GM21390 (cell line): ENCODE measurements around the gene BGLAP.
"Not testable (repeated sequence)": the region's sequence is repeated elsewhere in the genome, so short reads cannot be mapped to it uniquely, and the experiment has no call there.

Experiments used
- ATAC-seq: cut with Tn5 transposase; IDR thresholded peaks from one replicate; pipeline ENCODE4 v1.9.1; 2021; ENCODE audit not compliant: unreplicated experiment

Gene BGLAP

GRCh38 chr1:156241926-156242325 lies at the start of gene BGLAP:
Gene BGLAP (plus strand): TSS chr1:156242184. CDS start chr1:156242232, 48 bp downstream.
- no peak for ATAC-seq

GRCh38 chr1:156193208-156193487 lies 48.8 kb upstream of the BGLAP start:
- no peak for ATAC-seq

- ATAC-seq: peak; percentile 90
Measured at GRCh38 chr1:156193488-156194299, 48.3 kb upstream of the BGLAP start, which contains the start of gene SLC25A44. Gene SLC25A44 (plus strand): TSS chr1:156194104. CDS start chr1:156199848, 5,744 bp downstream.

GRCh38 chr1:156194300-156194652 lies 47.7 kb upstream of the BGLAP start:
- ATAC-seq: no peak

GRCh38 chr1:156195853-156196252 lies 46.1 kb upstream of the BGLAP start:
- ATAC-seq: no peak

GRCh38 chr1:156196445-156196844 lies 45.5 kb upstream of the BGLAP start:
- ATAC-seq: no peak

- no peak for ATAC-seq
Measured at GRCh38 chr1:156198831-156199349, 43.1 kb upstream of the BGLAP start.

GRCh38 chr1:156200044-156200443 lies 41.9 kb upstream of the BGLAP start:
- ATAC-seq: no peak

GRCh38 chr1:156203331-156203730 lies 38.7 kb upstream of the BGLAP start:
- no peak for ATAC-seq

GRCh38 chr1:156204686-156205085 lies 37.3 kb upstream of the BGLAP start:
- ATAC-seq: no peak

GRCh38 chr1:156211243-156211642 lies 30.7 kb upstream of the BGLAP start:
- ATAC-seq: no peak

- no peak for ATAC-seq
Measured at GRCh38 chr1:156212130-156212529, 29.9 kb upstream of the BGLAP start.

GRCh38 chr1:156212833-156213643 lies 28.9 kb upstream of the BGLAP start, which contains the start of gene PMF1:
Gene PMF1 (plus strand): TSS chr1:156213007. CDS start chr1:156213016, 9 bp downstream.
- peak; percentile 85 for ATAC-seq

GRCh38 chr1:156213644-156213966 lies 28.4 kb upstream of the BGLAP start:
- no peak for ATAC-seq

GRCh38 chr1:156214024-156214748 lies 27.8 kb upstream of the BGLAP start:
- ATAC-seq: no peak

- ATAC-seq: not testable (repeated sequence)
Measured at GRCh38 chr1:156216361-156217086, 25.5 kb upstream of the BGLAP start.

- no peak for ATAC-seq
Measured at GRCh38 chr1:156217871-156218270, 24.1 kb upstream of the BGLAP start.

GRCh38 chr1:156220226-156220625 lies 21.8 kb upstream of the BGLAP start:
- ATAC-seq: no peak

- no peak for ATAC-seq
Measured at GRCh38 chr1:156221986-156222692, 19.8 kb upstream of the BGLAP start.

GRCh38 chr1:156225677-156226014 lies 16.3 kb upstream of the BGLAP start:
- no peak for ATAC-seq
